Uterus (tissue), 4 donors: ENCODE data around the gene TIAM1. TPM values are rescaled to one million over a fixed set of nuclear protein-coding genes. Genes with fewer than 3 reads are reported as not detected.

Source experiments
- DNase-seq, 2 donors: peaks; one replicate each; pipeline ENCODE4 v3.0.0-alpha.2; 2019 to 2020
- H3K27ac ChIP-seq, 2 donors: fragments of 200-600 bp; sonication (generic); 1 replicate in 1 of 2; 2 replicates in 1 of 2; pipeline ENCODE4 v1.5.1; 2016 to 2018
- H3K27me3 ChIP-seq, 2 donors: fragments of 200-600 bp; sonication (generic); one replicate each; pipeline ENCODE4 v1.5.1; 2018 to 2019; ENCODE audit warnings: control low read depth in 1 of 2
- H3K36me3 ChIP-seq, 2 donors: fragments of 200-600 bp; sonication (generic); one replicate each; pipeline ENCODE4 v1.5.1; 2019; ENCODE audit warnings: control low read depth in 1 of 2
- H3K4me1 ChIP-seq, 2 donors: fragments of 200-600 bp; sonication (generic); one replicate each; pipeline ENCODE4 v1.5.1; 2018 to 2019; ENCODE audit warnings: control low read depth in 1 of 2
- H3K4me3 ChIP-seq, 2 donors: fragments of 200-600 bp; sonication (generic); 1 replicate in 1 of 2; 2 replicates in 1 of 2; pipeline ENCODE4 v1.5.1; 2018 to 2019; ENCODE audit warnings: mild to moderate bottlenecking in 1 of 2
- H3K9me3 ChIP-seq, 2 donors: fragments of 200-600 bp; sonication (generic); one replicate each; pipeline ENCODE4 v1.5.1; 2019; ENCODE audit warnings: control low read depth in 1 of 2
- CTCF ChIP-seq, 4 experiments: fragments of 200-600 bp in 2 of 4; fragments of 450-650 bp in 2 of 4; sonication (generic) in 2 of 4; IDR thresholded peaks; one replicate each; pipeline ENCODE4 v1.5.1; 2016 to 2019; ENCODE audit warnings: antibody characterized with exemption in 4 of 4, mild to moderate bottlenecking in 2 of 4, moderate library complexity in 1 of 4
- POLR2A ChIP-seq, 2 donors: fragments of 450-650 bp; IDR thresholded peaks; one replicate each; pipeline ENCODE4 v1.6.1; 2016; ENCODE audit warnings: antibody characterized with exemption in 2 of 2, mild to moderate bottlenecking in 1 of 2, moderate library complexity in 1 of 2
- intact Hi-C: fragments of 100-400 bp; cut with DNase I; formaldehyde crosslinking; loops from one replicate; pipeline ENCODE4 v1.15.1; 2023; ENCODE audit warnings: low total_unique reads
- total RNA-seq, 4 donors: library from RNA; depleted of rRNA in 3 of 4; stranded (reverse); fragments of >200 nt in 3 of 4; gene quantifications; one replicate each; pipeline versions ENCODE4 v1.1.0 to v1.2.4, GENCODE V29; 2014 to 2023
- donor health status: DM: yes; HTN: yes; CAD: no.

TIAM1 gene
- total RNA-seq, 4 donors from 2014 or later, result 14.4 to 74.9 (median 39.5) TPM

GRCh38 chr21:31119199-31119598 is 224.9 kb downstream of the TIAM1 start:
- no peaks in the 10 kb centered on the region for H3K9me3 ChIP-seq
- H3K4me3 ChIP-seq, result no peak overlapping the region
- DNase-seq, result no peak
- H3K27me3 ChIP-seq, result no peaks in the 10 kb centered on the region
- intact Hi-C loops, result no loop called here
- TF ChIP-seq CTCF (IDR thresholded peaks at IDR 0.05), result no peak
- no peak for TF ChIP-seq POLR2A (IDR thresholded peaks at IDR 0.05)
- no peaks in the 10 kb centered on the region for H3K4me1 ChIP-seq
- no peaks in the 10 kb centered on the region for H3K36me3 ChIP-seq
- H3K27ac ChIP-seq, result no peak overlapping the region

- intact Hi-C loops, result no loop called here
- Histone ChIP-seq H3K4me3 (no peak overlapping the region), H3K9me3 (no peaks in the 10 kb centered on the region), H3K27me3 (no peaks in the 10 kb centered on the region), H3K27ac (no peak overlapping the region), H3K4me1 (no peaks in the 10 kb centered on the region), H3K36me3 (no peaks in the 10 kb centered on the region)
- TF ChIP-seq CTCF (IDR thresholded peaks at IDR 0.05) (no peak), POLR2A (IDR thresholded peaks at IDR 0.05) (no peak)
- DNase-seq, result no peak
Measured at GRCh38 chr21:31117128-31117916, 226.7 kb downstream of the TIAM1 start.

GRCh38 chr21:31115249-31115648 is 228.8 kb downstream of the TIAM1 start:
- Histone ChIP-seq H3K4me3 (no peak overlapping the region), H3K27ac (no peak overlapping the region), H3K27me3 (no peaks in the 10 kb centered on the region), H3K9me3 (no peaks in the 10 kb centered on the region), H3K4me1 (no peaks in the 10 kb centered on the region), H3K36me3 (no peaks in the 10 kb centered on the region)
- intact Hi-C loops, result no loop called here
- no peak for DNase-seq
- TF ChIP-seq POLR2A (IDR thresholded peaks at IDR 0.05) (no peak), CTCF (IDR thresholded peaks at IDR 0.05) (no peak)

- intact Hi-C loops, result no loop called here
- no peaks in the 10 kb centered on the region for H3K4me1 ChIP-seq
- no peaks in the 10 kb centered on the region for H3K27me3 ChIP-seq
- H3K27ac ChIP-seq, result no peak overlapping the region
- DNase-seq, result no peak
- no peaks in the 10 kb centered on the region for H3K9me3 ChIP-seq
- H3K36me3 ChIP-seq, result no peaks in the 10 kb centered on the region
- TF ChIP-seq CTCF (IDR thresholded peaks at IDR 0.05), result no peak
- no peak for TF ChIP-seq POLR2A (IDR thresholded peaks at IDR 0.05)
- H3K4me3 ChIP-seq, result no peak overlapping the region
Measured at GRCh38 chr21:31111093-31111492, 233.0 kb downstream of the TIAM1 start.

- TF ChIP-seq CTCF (IDR thresholded peaks at IDR 0.05) (no peak), POLR2A (IDR thresholded peaks at IDR 0.05) (no peak)
- H3K9me3 ChIP-seq, result no peaks in the 10 kb centered on the region
- H3K27ac ChIP-seq, result no peak overlapping the region
- no peaks in the 10 kb centered on the region for H3K4me1 ChIP-seq
- no peaks in the 10 kb centered on the region for H3K27me3 ChIP-seq
- no peak for DNase-seq
- intact Hi-C loops, result no loop called here
- no peak overlapping the region for H3K4me3 ChIP-seq
- H3K36me3 ChIP-seq, result no peaks in the 10 kb centered on the region
Measured at GRCh38 chr21:31110430-31110829, 233.6 kb downstream of the TIAM1 start.
